GM12878 (cell line): ENCODE measurements around the gene FSD1L. TPM values are rescaled to one million over a fixed set of nuclear protein-coding genes. Genes with fewer than 3 reads are reported as not detected.

Experiments
- ATAC-seq: fragments of 200-7000 bp; cut with Tn5 transposase; 3 replicates; pipeline ENCODE4 v1.9.1; 2020; ENCODE audit warnings: mild to moderate bottlenecking, moderate library complexity
- BruUV-seq: library from RNA; stranded (reverse); fragments of 400-500 nt; replicated peaks from 2 replicates; lab custom pipeline; 2021; lab: Mats Ljungman, UMichigan
- CTCF ChIA-PET: fragments of 300-600 bp; sonication (Branson Sonifier 250); formaldehyde crosslinking; extraction: SDS; loops from one replicate; lab custom pipeline; 2021; ENCODE audit warnings: inconsistent platforms; lab: Yijun Ruan, JAX
- POLR2A ChIA-PET: fragments of 350-600 bp; formaldehyde crosslinking; extraction: SDS; loops from one replicate; lab custom pipeline; 2021; ENCODE audit warnings: inconsistent platforms; lab: Charles Lee
- RAD21 ChIA-PET: fragments of 300-600 bp; sonication (Branson Sonifier 250); formaldehyde crosslinking; loops from one replicate; lab custom pipeline; 2023; ENCODE audit warnings: antibody characterized with exemption; ENCODE audit not compliant: unreplicated experiment; lab: Charles Lee
- SMC1A ChIA-PET: fragments of 300-600 bp; sonication (Branson Sonifier 250); formaldehyde crosslinking; loops from one replicate; lab custom pipeline; 2023; ENCODE audit not compliant: unreplicated experiment, uncharacterized antibody; lab: Charles Lee
- DNase-seq: peaks from one replicate; pipeline ENCODE4 v3.0.0-alpha.2; 2011; ENCODE audit warnings: low read depth, low spot score
- FAIRE-seq: peaks from 3 replicates; lab custom pipeline; 2011; peaks lifted over from hg19 to GRCh38; lab: Jason Lieb, UNC
- H2AFZ ChIP-seq: 2 replicates; pipeline ENCODE4 v1.6.0; 2011; ENCODE audit warnings: low read depth, low read length, control low read depth; ENCODE audit not compliant: control insufficient read depth
- H3K27ac ChIP-seq: 2 replicates; pipeline ENCODE4 v1.5.1; 2011; ENCODE audit warnings: control low read depth; ENCODE audit not compliant: control insufficient read depth, insufficient read depth
- H3K27me3 ChIP-seq, 2 experiments: replicated peaks in 1 of 2; 2 replicates each; pipeline versions ENCODE4 v1.6.0 to v1.6.1; 2011; ENCODE audit warnings: low read length in 1 of 2; ENCODE audit not compliant: control insufficient read depth in 2 of 2, insufficient read depth in 2 of 2
- H3K36me3 ChIP-seq, 2 experiments: 2 replicates each; pipeline ENCODE4 v1.5.1; 2011; ENCODE audit warnings: low read length in 1 of 2; ENCODE audit not compliant: control insufficient read depth in 2 of 2, insufficient read depth in 2 of 2
- H3K4me1 ChIP-seq: 2 replicates; pipeline ENCODE4 v1.6.1; 2011; ENCODE audit warnings: mild to moderate bottlenecking, low read length, moderate library complexity, mixed read lengths; ENCODE audit not compliant: control insufficient read depth, insufficient read depth
- H3K4me2 ChIP-seq: 2 replicates; pipeline ENCODE4 v1.6.0; 2011; ENCODE audit warnings: control low read depth; ENCODE audit not compliant: control insufficient read depth, insufficient read depth
- H3K4me3 ChIP-seq: fragments of 200-600 bp; sonication (generic); 2 replicates; pipeline ENCODE4 v1.5.1; 2016
- H3K79me2 ChIP-seq: 2 replicates; pipeline ENCODE4 v1.6.0; 2011; ENCODE audit warnings: low read length; ENCODE audit not compliant: control insufficient read depth, insufficient read depth
- H3K9ac ChIP-seq: 2 replicates; pipeline ENCODE4 v1.8.0; 2011; ENCODE audit warnings: low read length, control low read depth, mixed read lengths; ENCODE audit not compliant: control insufficient read depth, insufficient read depth
- H3K9me3 ChIP-seq: replicated peaks from 3 replicates; pipeline ENCODE4 v1.5.1; 2011; ENCODE audit warnings: mild to moderate bottlenecking, low read length; ENCODE audit not compliant: control insufficient read depth, insufficient read depth
- H4K20me1 ChIP-seq: 2 replicates; pipeline ENCODE4 v1.6.0; 2011; ENCODE audit not compliant: control insufficient read depth, insufficient read depth
- HDAC2 ChIP-seq: fragments of 200-600 bp; sonication (generic); IDR thresholded peaks from 2 replicates; pipeline ENCODE4 v1.6.1; 2017
- NFXL1 ChIP-seq: fragments of 450-650 bp; IDR thresholded peaks from 2 replicates; pipeline ENCODE4 v1.6.1; 2017; ENCODE audit warnings: antibody characterized with exemption, mild to moderate bottlenecking, borderline replicate concordance
- POU2F2 ChIP-seq: IDR thresholded peaks from 3 replicates; pipeline ENCODE4 v1.6.1; 2011; ENCODE audit warnings: low read depth, mild to moderate bottlenecking, low read length, borderline replicate concordance
- SREBF1 ChIP-seq: IDR thresholded peaks from 2 replicates; pipeline ENCODE4 v1.6.1; 2012; ENCODE audit warnings: mild to moderate bottlenecking, low read length
- SUZ12 ChIP-seq: fragments of 200-600 bp; sonication (generic); IDR thresholded peaks from one replicate; pipeline ENCODE4 v1.6.1; 2018; ENCODE audit warnings: antibody characterized with exemption, mild to moderate bottlenecking; ENCODE audit not compliant: unreplicated experiment
- TBL1XR1 ChIP-seq: IDR thresholded peaks from 2 replicates; pipeline ENCODE4 v1.6.1; 2012; ENCODE audit warnings: low read depth, low read length, improper control_type of control experiment
- ZNF622 ChIP-seq: fragments of 450-650 bp; IDR thresholded peaks from 2 replicates; pipeline ENCODE4 v1.6.1; 2017; ENCODE audit warnings: mild to moderate bottlenecking, inconsistent platforms
- WGBS: methylation state at CpG from one replicate; pipeline ENCODE4 v1.1.6; 2016; ENCODE audit warnings: low lambda C conversion rate; ENCODE audit not compliant: insufficient replicate concordance, insufficient coverage; ENCODE audit errors: missing lambda C conversion rate; 5-methylcytosine and 5-hydroxymethylcytosine counted together
- in situ Hi-C: fragments of 300-500 bp; cut with MboI; formaldehyde crosslinking; loops from 9 replicates; pipeline ENCODE4 v1.14.3; 2018; ENCODE audit warnings: mixed read lengths
- intact Hi-C: fragments of 100-400 bp; cut with micrococcal nuclease; formaldehyde crosslinking; loops from one replicate; pipeline ENCODE4 v1.14.2; 2022; ENCODE audit not compliant: unreplicated experiment
- polyA plus RNA-seq, 11 experiments: library from polyadenylated mRNA; depleted of rRNA in 4 of 11; unstranded in 6 of 11; stranded (reverse) in 5 of 11; fragments of >200 nt; fragmentation: Nextera tagmentation in 4 of 11; fragmentation: Illumina TruSeq in 1 of 11; extraction: Ambion mirVana in 4 of 11; extraction: Trizol in 1 of 11; gene quantifications; 1 replicate in 1 of 11; 2 replicates in 10 of 11; pipeline versions ENCODE4 v1.2.1 to v1.2.3, GENCODE V29; 2011 to 2016; ENCODE audit warnings: inconsistent platforms in 2 of 11, missing spikeins in 2 of 11, low read depth in 1 of 11
- total RNA-seq, 4 experiments: library from RNA; depleted of rRNA in 3 of 4; stranded (reverse); fragments of >200 nt in 3 of 4; fragmentation: Illumina TruSeq in 1 of 4; extraction: Trizol in 1 of 4; gene quantifications; 2 replicates each; pipeline versions ENCODE4 v1.2.1 to v1.2.3, GENCODE V29; 2013 to 2021
- TF ChIP-seq, protein P1 (sequence below): fragments of 450-650 bp; IDR thresholded peaks from 2 replicates; pipeline ENCODE4 v1.6.1; 2016; ENCODE audit warnings: mild to moderate bottlenecking

Gene FSD1L
- total and polyA plus RNA-seq, 10 of the 15 experiments (the other 5 are each of a cell fraction or from before 2014, with no cell fraction given): 11.9 to 52.4 (median 17.0) TPM

DNA sequence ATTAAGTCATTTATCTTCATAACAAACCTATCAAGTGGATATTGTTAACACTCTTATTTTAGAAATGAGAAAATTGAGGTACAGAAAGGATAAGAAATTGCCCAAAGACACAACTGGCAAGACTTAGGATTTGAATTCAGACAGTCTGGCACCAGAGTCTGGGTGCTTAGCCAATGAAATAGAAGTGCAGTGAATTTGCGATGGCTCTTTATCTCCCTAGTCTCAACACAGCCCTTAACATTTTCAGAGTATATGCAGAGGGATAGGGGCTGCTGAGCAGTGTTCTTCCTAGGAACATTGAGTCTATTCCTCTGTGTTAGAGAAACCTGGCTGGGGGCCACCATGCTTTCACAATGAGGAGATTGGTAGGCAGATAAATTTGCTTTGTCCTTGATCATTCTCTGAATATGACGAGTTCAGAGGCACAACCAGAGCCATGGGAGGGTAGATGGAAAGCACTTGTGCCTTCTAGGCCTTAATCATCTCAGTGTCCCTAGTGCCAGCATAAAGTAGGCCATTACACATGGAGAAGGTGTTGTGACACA, 6.1 kb upstream of the FSD1L start:
- BruUV-seq: no TSS peak
- TF ChIP-seq NFXL1 (no peak), HDAC2 (no peak), POU2F2 (no peak), SUZ12 (no peak), SREBF1 (no peak), TBL1XR1 (no peak), ZNF622 (no peak)
- TF ChIP-seq, protein P1, sequence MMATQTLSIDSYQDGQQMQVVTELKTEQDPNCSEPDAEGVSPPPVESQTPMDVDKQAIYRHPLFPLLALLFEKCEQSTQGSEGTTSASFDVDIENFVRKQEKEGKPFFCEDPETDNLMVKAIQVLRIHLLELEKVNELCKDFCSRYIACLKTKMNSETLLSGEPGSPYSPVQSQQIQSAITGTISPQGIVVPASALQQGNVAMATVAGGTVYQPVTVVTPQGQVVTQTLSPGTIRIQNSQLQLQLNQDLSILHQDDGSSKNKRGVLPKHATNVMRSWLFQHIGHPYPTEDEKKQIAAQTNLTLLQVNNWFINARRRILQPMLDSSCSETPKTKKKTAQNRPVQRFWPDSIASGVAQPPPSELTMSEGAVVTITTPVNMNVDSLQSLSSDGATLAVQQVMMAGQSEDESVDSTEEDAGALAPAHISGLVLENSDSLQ: no peak
- WGBS: 62% methylated on average over 2 of the region's 2 CpGs
- ChIA-PET SMC1A (interaction anchor here (1.0 kb wide), 1 partner anchor 107 kb away, joined by 3 read pairs; no protein-coding TSS in a partner anchor), RAD21 (interaction anchor here (1.0 kb wide), 1 partner anchor 23 kb away, joined by 3 read pairs; no protein-coding TSS in a partner anchor), POLR2A (no interaction called here), CTCF (no interaction called here)
- no peak overlapping the region for H2AFZ ChIP-seq
- DNase-seq (no peak), ATAC-seq (no peak), FAIRE-seq (no peak)
- H4K20me1 ChIP-seq: no peaks in the 10 kb centered on the region
- H3K9ac ChIP-seq: no peak overlapping the region
- H3K4me2 ChIP-seq: no peak overlapping the region
- no peak overlapping the region for H3K27ac ChIP-seq
- H3K4me3 ChIP-seq: no peak overlapping the region
- intact Hi-C loops (loop anchor here (10.0 kb wide), 1 partner anchor 253 kb away; the partner anchor contains the start of gene TMEM38B), in situ Hi-C loops (no loop called here)
- H3K36me3 ChIP-seq: no peaks in the 10 kb centered on the region
- no peaks in the 10 kb centered on the region for H3K4me1 ChIP-seq
- no peaks in the 10 kb centered on the region for H3K27me3 ChIP-seq
- H3K9me3 ChIP-seq: no peaks in the 10 kb centered on the region
- no peaks in the 10 kb centered on the region for H3K79me2 ChIP-seq
